GM19324 (cell line): Measurements from ENCODE around the gene FANCF.
"Not testable (repeated sequence)": the region's sequence is repeated elsewhere in the genome, so short reads cannot be mapped to it uniquely, and the experiment has no call there.

Experiments
- ATAC-seq: cut with Tn5 transposase; IDR thresholded peaks from one replicate; pipeline ENCODE4 v1.9.1; 2021; ENCODE audit warnings: mild to moderate bottlenecking, moderate library complexity; ENCODE audit not compliant: unreplicated experiment, low FRiP score

Gene FANCF

GRCh38 chr11:22625448-22626287, at the start of gene FANCF:
Gene FANCF (minus strand): TSS chr11:22625823. CDS start chr11:22625810, 13 bp downstream.
- ATAC-seq, result peak; percentile 99

GRCh38 chr11:22674470-22675439, 49.1 kb upstream of the FANCF start:
- peak; percentile 34 for ATAC-seq

GRCh38 chr11:22671751-22672150, 46.1 kb upstream of the FANCF start:
- no peak for ATAC-seq

GRCh38 chr11:22670830-22671229, 45.2 kb upstream of the FANCF start:
- no peak for ATAC-seq

- no peak for ATAC-seq
These were observed 43.7 kb upstream of the FANCF start for GRCh38 chr11:22669368-22669767.

GRCh38 chr11:22668005-22668796, 42.6 kb upstream of the FANCF start:
- peak; percentile 26 for ATAC-seq

GRCh38 chr11:22666688-22667439, 41.2 kb upstream of the FANCF start:
- peak; percentile 68 for ATAC-seq

GRCh38 chr11:22666325-22666687, 40.7 kb upstream of the FANCF start, which contains the start of gene GAS2:
Gene GAS2 (plus strand): TSS chr11:22666611. CDS start chr11:22674870, 8,259 bp downstream.
- ATAC-seq, result peak; percentile 24

- no peak for ATAC-seq
These were observed 34.2 kb upstream of the FANCF start for GRCh38 chr11:22659783-22660182.

- peak; percentile 85 for ATAC-seq
These were observed 31.6 kb upstream of the FANCF start for GRCh38 chr11:22657101-22657694.

GRCh38 chr11:22656130-22656529, 30.5 kb upstream of the FANCF start:
- ATAC-seq, result no peak

GRCh38 chr11:22652346-22652745, 26.7 kb upstream of the FANCF start:
- ATAC-seq, result not testable (repeated sequence)

- ATAC-seq, result no peak
These were observed 15.9 kb upstream of the FANCF start for GRCh38 chr11:22641559-22641958.

- no peak for ATAC-seq
These were observed 15.2 kb upstream of the FANCF start for GRCh38 chr11:22640862-22641261.

- ATAC-seq, result no peak
These were observed 10.1 kb upstream of the FANCF start for GRCh38 chr11:22635689-22636088.

- no peak for ATAC-seq
These were observed 9.4 kb upstream of the FANCF start for GRCh38 chr11:22634897-22635629.

- ATAC-seq, result no peak
These were observed 7.8 kb upstream of the FANCF start for GRCh38 chr11:22633354-22633902.

- ATAC-seq, result no peak
These were observed 1.8 kb upstream of the FANCF start for GRCh38 chr11:22627421-22627820.
